ENCODE data around the gene ZGLP1.

ZGLP1 gene

DNA sequence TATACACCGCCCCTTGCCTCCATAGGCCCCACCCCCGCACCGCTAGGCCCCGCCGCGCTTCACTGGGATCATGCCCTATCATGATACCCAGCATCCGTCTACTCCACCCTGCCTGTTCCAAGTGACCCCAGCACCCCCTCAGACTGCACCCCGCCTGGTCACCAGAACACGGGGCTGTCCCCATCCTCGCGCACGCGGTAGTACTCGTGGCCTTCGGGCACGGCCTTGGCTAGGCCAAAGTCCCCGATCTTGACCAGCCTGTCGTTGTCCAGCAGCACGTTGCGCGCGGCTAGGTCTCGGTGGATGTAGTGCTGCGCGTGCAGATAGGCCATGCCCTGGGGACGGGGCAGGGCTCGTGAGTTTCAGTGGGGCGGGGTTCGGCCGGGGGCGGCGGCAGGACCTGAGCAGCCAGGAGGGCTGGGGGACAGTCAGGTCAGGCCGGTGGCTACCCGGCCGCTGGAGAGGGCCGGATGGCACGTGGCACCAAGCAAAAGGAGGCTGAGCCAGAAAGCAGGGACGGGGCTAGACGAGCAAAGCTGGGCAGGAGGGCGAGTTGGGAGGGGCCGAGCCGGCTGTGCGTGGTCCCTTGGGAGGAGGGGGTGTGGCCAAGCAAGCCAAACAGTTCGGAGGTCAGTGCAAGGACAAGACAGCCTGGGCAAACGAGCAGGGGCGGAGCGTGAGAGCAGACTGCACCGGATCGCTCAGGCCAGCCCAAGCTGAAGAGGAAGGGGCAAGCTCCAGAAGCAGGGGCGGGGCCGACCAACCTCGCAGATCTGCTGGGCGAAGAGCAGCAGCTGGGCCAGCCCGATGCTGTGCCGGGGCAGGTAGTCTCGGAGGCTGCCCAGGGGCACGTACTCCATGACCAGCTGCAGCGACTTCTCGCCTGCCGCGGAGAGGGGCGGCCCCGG lies 43.4 kb upstream of the ZGLP1 start:
- Histone ChIP-seq H3K4me3 (ENCODE audit: low read depth in 1 of 2, low read length in 2 of 2) (no peak overlapping the region), H3K27ac (ENCODE audit: low read length) (no peak overlapping the region), H3K9me3 (ENCODE audit: insufficient read depth, low read length, severe bottlenecking) (no peaks in the 10 kb centered on the region), H3K36me3 (ENCODE audit: insufficient read depth, low read length) (peaks cover 55% of the 10 kb centered on the region), H3K79me2 (ENCODE audit: insufficient read depth, low read length) (no peaks in the 10 kb centered on the region), H4K20me1 (ENCODE audit: insufficient read depth, low read length) (no peaks in the 10 kb centered on the region; the same call in none of the 2 replicates), H3K4me1 (ENCODE audit: insufficient read depth, low read length) (no peaks in the 10 kb centered on the region), H3K4me2 (ENCODE audit: insufficient read depth, low read length) (no peak overlapping the region), H3K9ac (ENCODE audit: low read depth, low read length) (no peak overlapping the region), H3K27me3 (ENCODE audit: insufficient read depth, low read length, poor library complexity) (no peaks in the 10 kb centered on the region), H2AFZ (ENCODE audit: low read depth, low read length) (no peak overlapping the region)
- TF ChIP-seq EZH2 (IDR thresholded peaks at IDR 0.05; ENCODE audit: borderline replicate concordance, low read depth, low read length, severe bottlenecking), result no peak
- TF ChIP-seq, protein P1, sequence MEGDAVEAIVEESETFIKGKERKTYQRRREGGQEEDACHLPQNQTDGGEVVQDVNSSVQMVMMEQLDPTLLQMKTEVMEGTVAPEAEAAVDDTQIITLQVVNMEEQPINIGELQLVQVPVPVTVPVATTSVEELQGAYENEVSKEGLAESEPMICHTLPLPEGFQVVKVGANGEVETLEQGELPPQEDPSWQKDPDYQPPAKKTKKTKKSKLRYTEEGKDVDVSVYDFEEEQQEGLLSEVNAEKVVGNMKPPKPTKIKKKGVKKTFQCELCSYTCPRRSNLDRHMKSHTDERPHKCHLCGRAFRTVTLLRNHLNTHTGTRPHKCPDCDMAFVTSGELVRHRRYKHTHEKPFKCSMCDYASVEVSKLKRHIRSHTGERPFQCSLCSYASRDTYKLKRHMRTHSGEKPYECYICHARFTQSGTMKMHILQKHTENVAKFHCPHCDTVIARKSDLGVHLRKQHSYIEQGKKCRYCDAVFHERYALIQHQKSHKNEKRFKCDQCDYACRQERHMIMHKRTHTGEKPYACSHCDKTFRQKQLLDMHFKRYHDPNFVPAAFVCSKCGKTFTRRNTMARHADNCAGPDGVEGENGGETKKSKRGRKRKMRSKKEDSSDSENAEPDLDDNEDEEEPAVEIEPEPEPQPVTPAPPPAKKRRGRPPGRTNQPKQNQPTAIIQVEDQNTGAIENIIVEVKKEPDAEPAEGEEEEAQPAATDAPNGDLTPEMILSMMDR (IDR thresholded peaks at IDR 0.05; ENCODE audit: borderline replicate concordance, extremely low read depth, low read length, poor library complexity, severe bottlenecking), result no peak
- ATAC-seq (ENCODE audit: insufficient read depth, low read depth), result no peak; the same call in 2 of the 3 replicates
- DNase-seq, result no peak

DNA sequence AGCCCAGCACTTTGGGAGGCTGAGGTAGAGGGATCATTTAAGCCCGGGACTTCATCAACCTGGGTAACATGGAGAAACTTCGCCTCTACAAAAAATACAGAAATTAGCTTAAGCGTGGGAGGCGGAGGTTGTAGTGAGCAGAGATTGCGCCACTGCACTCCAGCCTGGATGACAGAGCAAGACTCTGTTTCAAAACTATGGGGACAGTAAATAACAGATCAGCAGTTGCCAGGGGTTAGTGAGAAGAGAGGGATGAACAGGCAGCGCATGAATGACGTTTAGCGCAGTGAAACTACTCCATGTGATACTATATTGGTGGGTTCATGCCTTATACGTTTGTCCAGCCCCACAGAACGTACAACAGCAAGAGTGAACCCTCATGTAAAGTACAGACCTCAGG lies 36.9 kb upstream of the ZGLP1 start:
- Histone ChIP-seq H3K79me2 (ENCODE audit: insufficient read depth, low read length) (no peaks in the 10 kb centered on the region), H3K27ac (ENCODE audit: low read length) (no peak overlapping the region), H3K27me3 (ENCODE audit: insufficient read depth, low read length, poor library complexity) (no peaks in the 10 kb centered on the region), H3K36me3 (ENCODE audit: insufficient read depth, low read length) (peaks cover 7% of the 10 kb centered on the region), H4K20me1 (ENCODE audit: insufficient read depth, low read length) (no peaks in the 10 kb centered on the region; the same call in 1 of the 2 replicates), H3K9ac (ENCODE audit: low read depth, low read length) (no peak overlapping the region), H3K9me3 (ENCODE audit: insufficient read depth, low read length, severe bottlenecking) (no peaks in the 10 kb centered on the region), H2AFZ (ENCODE audit: low read depth, low read length) (no peak overlapping the region), H3K4me3 (ENCODE audit: low read depth in 1 of 2, low read length in 2 of 2) (no peak overlapping the region), H3K4me1 (ENCODE audit: insufficient read depth, low read length) (no peaks in the 10 kb centered on the region), H3K4me2 (ENCODE audit: insufficient read depth, low read length) (no peak overlapping the region)
- no peak for ATAC-seq (ENCODE audit: insufficient read depth, low read depth)
- DNase-seq, result no peak
- TF ChIP-seq, protein P1 (IDR thresholded peaks at IDR 0.05; ENCODE audit: borderline replicate concordance, extremely low read depth, low read length, poor library complexity, severe bottlenecking), result no peak
- no peak for TF ChIP-seq EZH2 (IDR thresholded peaks at IDR 0.05; ENCODE audit: borderline replicate concordance, low read depth, low read length, severe bottlenecking)

DNA sequence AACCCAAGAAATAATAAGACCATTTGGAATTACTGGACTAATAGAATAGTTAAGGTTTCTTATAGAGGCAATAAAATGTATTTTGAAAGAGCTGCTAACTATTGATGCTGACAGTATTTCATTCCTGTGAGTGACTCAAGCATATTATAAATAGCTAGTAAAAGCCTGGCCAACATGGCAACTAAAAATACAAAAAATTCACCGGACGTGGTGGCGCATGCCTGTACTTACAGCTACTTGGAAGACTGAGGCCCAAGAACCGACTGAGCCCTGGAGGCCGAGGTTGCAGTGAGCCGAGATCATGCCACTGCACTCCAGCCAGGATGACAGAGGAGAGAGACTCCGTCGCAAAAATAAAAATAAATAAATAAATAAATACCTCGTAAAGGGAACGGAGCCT lies 35.2 kb upstream of the ZGLP1 start:
- Histone ChIP-seq H3K27ac (ENCODE audit: low read length) (no peak overlapping the region), H3K9me3 (ENCODE audit: insufficient read depth, low read length, severe bottlenecking) (no peaks in the 10 kb centered on the region), H3K4me2 (ENCODE audit: insufficient read depth, low read length) (no peak overlapping the region), H3K4me3 (ENCODE audit: low read depth in 1 of 2, low read length in 2 of 2) (no peak overlapping the region), H4K20me1 (ENCODE audit: insufficient read depth, low read length) (no peaks in the 10 kb centered on the region), H2AFZ (ENCODE audit: low read depth, low read length) (no peak overlapping the region), H3K4me1 (ENCODE audit: insufficient read depth, low read length) (peaks cover 11% of the 10 kb centered on the region), H3K9ac (ENCODE audit: low read depth, low read length) (no peak overlapping the region), H3K36me3 (ENCODE audit: insufficient read depth, low read length) (no peaks in the 10 kb centered on the region; the same call in 1 of the 2 replicates), H3K27me3 (ENCODE audit: insufficient read depth, low read length, poor library complexity) (no peaks in the 10 kb centered on the region), H3K79me2 (ENCODE audit: insufficient read depth, low read length) (no peaks in the 10 kb centered on the region; the same call in 1 of the 2 replicates)
- TF ChIP-seq EZH2 (IDR thresholded peaks at IDR 0.05; ENCODE audit: borderline replicate concordance, low read depth, low read length, severe bottlenecking), result no peak
- TF ChIP-seq, protein P1 (IDR thresholded peaks at IDR 0.05; ENCODE audit: borderline replicate concordance, extremely low read depth, low read length, poor library complexity, severe bottlenecking), result no peak
- DNase-seq (no peak), ATAC-seq (ENCODE audit: insufficient read depth, low read depth) (no peak)

Data from DND-41 (cell line).